ENCODE measurements around the gene KIF20B.

The KIF20B gene

GRCh38 chr10:89657302-89657701 lies 44.1 kb upstream of the KIF20B start:
- no peak for TF ChIP-seq CTCF (IDR thresholded peaks at IDR 0.05; ENCODE audit: low read depth, low read length)
- no peak overlapping the region for H3K4me3 ChIP-seq (replicated peaks in 1 of 2; ENCODE audit: low read depth in 2 of 2, low read length in 2 of 2)
- no peak for DNase-seq (ENCODE audit: low read depth in 2 of 2)

- H3K4me3 ChIP-seq (replicated peaks in 1 of 2; ENCODE audit: low read depth in 2 of 2, low read length in 2 of 2), result no peak overlapping the region
- DNase-seq (ENCODE audit: low read depth in 2 of 2), result peak; percentile 57 to 77
- no peak for TF ChIP-seq CTCF (IDR thresholded peaks at IDR 0.05; ENCODE audit: low read depth, low read length)
These were observed 42.0 kb upstream of the KIF20B start for GRCh38 chr10:89659143-89660131.

DNA sequence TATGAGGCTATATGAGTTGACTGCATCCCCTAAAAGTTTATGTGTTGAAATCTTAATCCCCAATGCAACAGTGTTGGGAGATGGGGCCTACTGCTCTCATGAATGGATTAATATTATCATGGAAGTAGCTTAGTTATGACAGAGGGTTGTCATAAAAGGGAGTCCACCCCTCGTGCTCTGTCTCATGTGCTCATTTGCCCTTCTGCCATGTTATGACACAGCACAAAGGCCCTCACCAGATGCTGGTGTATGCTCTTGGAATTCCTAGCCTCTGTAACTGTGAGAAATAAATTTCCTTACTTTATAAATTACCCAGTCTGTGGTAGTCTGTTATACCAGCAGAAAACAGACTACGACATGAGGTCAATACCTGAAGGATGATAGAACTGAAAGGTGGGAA lies 38.8 kb upstream of the KIF20B start:
- no peak for TF ChIP-seq CTCF (IDR thresholded peaks at IDR 0.05; ENCODE audit: low read depth, low read length)
- DNase-seq (ENCODE audit: low read depth in 2 of 2), result no peak
- no peak overlapping the region for H3K4me3 ChIP-seq (replicated peaks in 1 of 2; ENCODE audit: low read depth in 2 of 2, low read length in 2 of 2)

DNA sequence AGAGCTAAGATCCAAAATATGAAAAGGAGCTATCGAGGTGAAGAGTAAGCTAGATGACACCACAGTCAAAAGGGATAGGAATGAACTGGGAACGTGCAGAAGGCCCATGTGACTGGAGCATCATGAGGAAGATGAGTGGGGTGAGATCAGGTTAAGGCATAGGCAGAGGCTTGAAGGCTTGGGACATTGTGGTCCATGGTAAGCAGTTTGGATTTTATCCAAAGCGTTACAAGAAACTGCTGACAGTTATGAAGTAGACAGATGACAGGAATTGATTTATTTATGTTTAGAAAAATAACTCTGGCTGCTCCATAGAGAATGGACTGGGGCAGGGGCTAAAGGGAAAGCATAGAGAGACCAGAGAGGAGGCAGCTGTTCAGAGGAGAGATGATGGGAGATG lies 38.2 kb upstream of the KIF20B start:
- DNase-seq (ENCODE audit: low read depth in 2 of 2), result no peak

GRCh38 chr10:89664203-89664602 lies 37.2 kb upstream of the KIF20B start:
- H3K4me3 ChIP-seq (replicated peaks in 1 of 2; ENCODE audit: low read depth in 2 of 2, low read length in 2 of 2), result no peak overlapping the region
- no peak for TF ChIP-seq CTCF (IDR thresholded peaks at IDR 0.05; ENCODE audit: low read depth, low read length)
- DNase-seq (ENCODE audit: low read depth in 2 of 2), result no peak

More for the DNA sequence above, 38.2 kb upstream of the KIF20B start:
- TF ChIP-seq CTCF (IDR thresholded peaks at IDR 0.05; ENCODE audit: low read depth, low read length), result no peak
- H3K4me3 ChIP-seq (replicated peaks in 1 of 2; ENCODE audit: low read depth in 2 of 2, low read length in 2 of 2), result no peak overlapping the region

DNA sequence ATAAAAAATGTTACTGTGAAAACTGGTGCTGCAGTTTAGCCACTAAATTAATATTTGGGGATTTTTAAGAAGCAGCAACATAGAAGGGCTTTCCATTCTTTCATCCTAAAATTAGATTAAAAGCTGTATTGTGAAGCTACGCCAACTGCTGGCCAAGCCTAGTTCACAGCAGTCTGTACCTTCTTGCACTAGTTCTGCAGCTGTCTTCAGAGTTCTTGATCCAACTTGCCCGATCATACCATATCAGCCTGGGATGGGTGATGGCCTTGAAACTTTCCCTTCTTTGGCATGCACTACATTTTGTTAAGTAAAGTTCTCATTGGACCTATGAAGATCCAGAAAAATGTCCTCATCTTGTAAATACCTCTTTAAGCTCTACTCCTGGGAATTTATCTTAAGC lies 36.1 kb upstream of the KIF20B start:
- no peak overlapping the region for H3K4me3 ChIP-seq (replicated peaks in 1 of 2; ENCODE audit: low read depth in 2 of 2, low read length in 2 of 2)
- TF ChIP-seq CTCF (IDR thresholded peaks at IDR 0.05; ENCODE audit: low read depth, low read length), result no peak
- DNase-seq (ENCODE audit: low read depth in 2 of 2), result no peak
